GM19438 (cell line): ENCODE measurements around the gene GEMIN4.
"Not testable (repeated sequence)": the region's sequence is repeated elsewhere in the genome, so short reads cannot be mapped to it uniquely, and the experiment has no call there.

Experiments
- ATAC-seq: cut with Tn5 transposase; IDR thresholded peaks from one replicate; pipeline ENCODE4 v1.9.1; 2021; ENCODE audit warnings: low read depth; ENCODE audit not compliant: unreplicated experiment

Gene GEMIN4

GRCh38 chr17:705011-705410 is 47.1 kb downstream of the GEMIN4 start:
- ATAC-seq, result no peak

- no peak for ATAC-seq
Measured at GRCh38 chr17:704111-704864, 47.8 kb downstream of the GEMIN4 start.

- no peak for ATAC-seq
Measured at GRCh38 chr17:703081-703875, 48.8 kb downstream of the GEMIN4 start.

- ATAC-seq, result no peak
Measured at GRCh38 chr17:700504-701094, 51.5 kb downstream of the GEMIN4 start.

GRCh38 chr17:699345-699744 is 52.7 kb downstream of the GEMIN4 start:
- ATAC-seq, result no peak

GRCh38 chr17:698096-698495 is 54.0 kb downstream of the GEMIN4 start:
- not testable (repeated sequence) for ATAC-seq

- no peak for ATAC-seq
Measured at GRCh38 chr17:697682-698081, 54.4 kb downstream of the GEMIN4 start.

- ATAC-seq, result no peak
Measured at GRCh38 chr17:696369-696768, 55.7 kb downstream of the GEMIN4 start.
